ENCODE results near the gene STUM.

- TF ChIP-seq CTCF (IDR thresholded peaks at IDR 0.05; ENCODE audit: low read depth, low read length) (no peak), EZH2phosphoT487 (IDR thresholded peaks at IDR 0.05; ENCODE audit: low read depth) (no peak)
These were observed 67.3 kb downstream of the STUM start for GRCh38 chr1:226615876-226616275.

Data from OCI-LY3 (cell line).